HCT116 (cell line): Measurements from ENCODE around the gene TK1. TPM values are rescaled to one million over a fixed set of nuclear protein-coding genes. Genes with fewer than 3 reads are reported as not detected.

Source experiments
- ATAC-seq: fragments of 200-7000 bp; cut with Tn5 transposase; 2 replicates; pipeline ENCODE4 v1.9.1; 2020; ENCODE audit warnings: mild to moderate bottlenecking, moderate library complexity
- BruUV-seq: library from RNA; stranded (reverse); fragments of 400-500 nt; replicated peaks from 2 replicates; lab custom pipeline; 2021; lab: Mats Ljungman, UMichigan
- CTCF ChIA-PET: fragments of 300-600 bp; sonication (Branson Sonifier 250); formaldehyde crosslinking; loops from one replicate; lab custom pipeline; 2021; ENCODE audit warnings: antibody characterized with exemption; lab: Charles Lee
- POLR2A ChIA-PET: fragments of 300-600, 350-600 bp; sonication (Branson Sonifier 250); formaldehyde crosslinking; loops from one replicate; lab custom pipeline; 2021; ENCODE audit warnings: antibody characterized with exemption; lab: Charles Lee
- RAD21 ChIA-PET, 2 experiments: fragments of 300-600 bp; sonication (Branson Sonifier 250); formaldehyde crosslinking; loops; one replicate each; lab custom pipeline; 2023; ENCODE audit warnings: low total read pairs in 2 of 2; ENCODE audit not compliant: uncharacterized antibody in 2 of 2, unreplicated experiment in 2 of 2, low non-redundant PET in 1 of 2; lab: Charles Lee
- DNase-seq: peaks from one replicate; pipeline ENCODE4 v3.0.0-alpha.2; 2010; ENCODE audit warnings: low read depth, low spot score
- H2AFZ ChIP-seq: fragments of 200-600 bp; shearing (Covaris generic), sonication (generic); 2 replicates; pipeline ENCODE4 v1.6.1; 2017; ENCODE audit warnings: low read depth, mixed run types, mixed read lengths, antibody characterized with exemption, low read length; ENCODE audit not compliant: poor library complexity, severe bottlenecking
- H3K27ac ChIP-seq: 2 replicates; pipeline ENCODE4 v1.5.1; 2012; ENCODE audit warnings: low read depth, low read length
- H3K27me3 ChIP-seq: fragments of 200-600 bp; sonication (generic); 2 replicates; pipeline ENCODE4 v1.6.1; 2016; ENCODE audit warnings: mixed run types, low read length, mixed read lengths; ENCODE audit not compliant: insufficient read depth
- H3K36me3 ChIP-seq, 2 experiments: fragments of 200-500 bp in 1 of 2; fragments of 200-600 bp in 1 of 2; sonication (Bioruptor generic) in 1 of 2; sonication (generic) in 1 of 2; 2 replicates each; pipeline versions ENCODE4 v1.5.1 to v1.6.1; 2014 to 2016; ENCODE audit warnings: low read length in 2 of 2, inconsistent platforms in 1 of 2, mixed read lengths in 1 of 2, mixed run types in 1 of 2; ENCODE audit not compliant: insufficient read depth in 2 of 2, control insufficient read depth in 1 of 2
- H3K4me1 ChIP-seq, 2 experiments: fragments of 200-600 bp in 1 of 2; sonication (generic) in 1 of 2; 2 replicates each; pipeline versions ENCODE4 v1.5.1 to v1.6.1; 2012 to 2017; ENCODE audit warnings: low read length in 2 of 2, inconsistent platforms in 1 of 2, mild to moderate bottlenecking in 1 of 2, mixed read lengths in 1 of 2, mixed run types in 1 of 2, moderate library complexity in 1 of 2; ENCODE audit not compliant: insufficient read depth in 2 of 2, control insufficient read depth in 1 of 2
- H3K4me2 ChIP-seq: fragments of 200-600 bp; sonication (generic); 2 replicates; pipeline ENCODE4 v1.6.1; 2017; ENCODE audit warnings: mixed run types, low read length, mixed read lengths
- H3K4me3 ChIP-seq, 2 experiments: fragments of 200-600 bp in 1 of 2; sonication (generic) in 1 of 2; replicated peaks in 1 of 2; 2 replicates each; pipeline ENCODE4 v1.5.1; 2011 to 2016; ENCODE audit warnings: low read length in 2 of 2, control low read depth in 1 of 2, low read depth in 1 of 2, mild to moderate bottlenecking in 1 of 2, mixed read lengths in 1 of 2, mixed run types in 1 of 2
- H3K79me2 ChIP-seq: fragments of 200-600 bp; sonication (generic); 2 replicates; pipeline ENCODE4 v1.6.1; 2017; ENCODE audit warnings: mild to moderate bottlenecking, mixed run types, low read length, moderate library complexity, mixed read lengths; ENCODE audit not compliant: insufficient read depth
- H3K9ac ChIP-seq: fragments of 200-600 bp; sonication (generic); 2 replicates; pipeline ENCODE4 v1.6.1; 2016; ENCODE audit warnings: low read length, mixed read lengths
- H3K9me2 ChIP-seq: fragments of 200-600 bp; sonication (generic), shearing (Covaris generic); 2 replicates; pipeline ENCODE4 v1.6.1; 2017; ENCODE audit warnings: mixed run types, mild to moderate bottlenecking, moderate library complexity; ENCODE audit not compliant: insufficient read depth
- H3K9me3 ChIP-seq, 2 experiments: fragments of 200-500 bp in 1 of 2; fragments of 200-600 bp in 1 of 2; sonication (Bioruptor generic) in 1 of 2; sonication (generic) in 1 of 2; 2 replicates each; pipeline ENCODE4 v1.6.1; 2014 to 2017; ENCODE audit warnings: low read length in 2 of 2, mixed read lengths in 2 of 2, inconsistent platforms in 1 of 2, low read depth in 1 of 2, mild to moderate bottlenecking in 1 of 2, mixed run types in 1 of 2, moderate library complexity in 1 of 2; ENCODE audit not compliant: control insufficient read depth in 1 of 2, insufficient read depth in 1 of 2
- H4K20me1 ChIP-seq: fragments of 200-600 bp; sonication (generic), shearing (Covaris generic); 2 replicates; pipeline ENCODE4 v1.6.1; 2017; ENCODE audit warnings: mixed run types, mild to moderate bottlenecking, moderate library complexity; ENCODE audit not compliant: insufficient read depth
- CEBPB ChIP-seq: IDR thresholded peaks from 2 replicates; pipeline ENCODE4 v1.6.1; 2012; ENCODE audit warnings: low read depth
- EZH2 ChIP-seq: fragments of 200-600 bp; sonication (generic); IDR thresholded peaks from 2 replicates; pipeline ENCODE4 v1.6.1; 2017; ENCODE audit warnings: antibody characterized with exemption, mixed run types
- EZH2phosphoT487 ChIP-seq: fragments of 200-600 bp; IDR thresholded peaks from 2 replicates; pipeline ENCODE4 v1.6.1; 2018; ENCODE audit warnings: antibody characterized with exemption, borderline replicate concordance
- JUND ChIP-seq: IDR thresholded peaks from 2 replicates; pipeline ENCODE4 v1.6.1; 2012
- POLR2A ChIP-seq: IDR thresholded peaks from 2 replicates; pipeline ENCODE4 v1.7.0; 2011; ENCODE audit warnings: borderline replicate concordance; ENCODE audit not compliant: insufficient read depth, insufficient read length; ENCODE audit errors: extremely low read depth
- SIN3A ChIP-seq: IDR thresholded peaks from 2 replicates; pipeline ENCODE4 v1.6.1; 2012; ENCODE audit warnings: low read depth
- SRF ChIP-seq: IDR thresholded peaks from 2 replicates; pipeline ENCODE4 v1.6.1; 2012; ENCODE audit warnings: low read depth
- TCF7L2 ChIP-seq: IDR thresholded peaks from 2 replicates; pipeline ENCODE4 v1.7.0; 2011; ENCODE audit warnings: borderline replicate concordance, inconsistent platforms; ENCODE audit not compliant: insufficient read depth, insufficient read length; ENCODE audit errors: extremely low read depth
- intact Hi-C: fragments of 100-400 bp; cut with micrococcal nuclease; formaldehyde crosslinking; loops from 2 replicates; pipeline ENCODE4 v1.10.0; 2022
- total RNA-seq: library from RNA; stranded (reverse); gene quantifications from one replicate; pipeline ENCODE4 v1.2.1, GENCODE V29; 2021; ENCODE audit not compliant: unreplicated experiment
- TF ChIP-seq, protein P1 (sequence below): IDR thresholded peaks from 2 replicates; pipeline ENCODE4 v1.6.1; 2012
- TF ChIP-seq, protein P2 (sequence below), 3 experiments: fragments of 200-600 bp in 1 of 3; sonication (generic) in 1 of 3; IDR thresholded peaks in 2 of 3; conservative IDR thresholded peaks in 1 of 3; 2 replicates each; pipeline ENCODE4 v1.5.1; 2012 to 2017; ENCODE audit warnings: low read depth in 2 of 3, low read length in 2 of 3, antibody characterized with exemption in 1 of 3, borderline replicate concordance in 1 of 3, control low read depth in 1 of 3, mild to moderate bottlenecking in 1 of 3, mixed read lengths in 1 of 3, mixed run types in 1 of 3, moderate library complexity in 1 of 3; ENCODE audit not compliant: insufficient read depth in 1 of 3
- TF ChIP-seq, protein P3 (sequence below): IDR thresholded peaks from 2 replicates; pipeline ENCODE4 v1.6.1; 2012; ENCODE audit warnings: low read depth

TK1 gene
- total RNA-seq, 1 experiment from 2014 or later = 315 TPM

DNA sequence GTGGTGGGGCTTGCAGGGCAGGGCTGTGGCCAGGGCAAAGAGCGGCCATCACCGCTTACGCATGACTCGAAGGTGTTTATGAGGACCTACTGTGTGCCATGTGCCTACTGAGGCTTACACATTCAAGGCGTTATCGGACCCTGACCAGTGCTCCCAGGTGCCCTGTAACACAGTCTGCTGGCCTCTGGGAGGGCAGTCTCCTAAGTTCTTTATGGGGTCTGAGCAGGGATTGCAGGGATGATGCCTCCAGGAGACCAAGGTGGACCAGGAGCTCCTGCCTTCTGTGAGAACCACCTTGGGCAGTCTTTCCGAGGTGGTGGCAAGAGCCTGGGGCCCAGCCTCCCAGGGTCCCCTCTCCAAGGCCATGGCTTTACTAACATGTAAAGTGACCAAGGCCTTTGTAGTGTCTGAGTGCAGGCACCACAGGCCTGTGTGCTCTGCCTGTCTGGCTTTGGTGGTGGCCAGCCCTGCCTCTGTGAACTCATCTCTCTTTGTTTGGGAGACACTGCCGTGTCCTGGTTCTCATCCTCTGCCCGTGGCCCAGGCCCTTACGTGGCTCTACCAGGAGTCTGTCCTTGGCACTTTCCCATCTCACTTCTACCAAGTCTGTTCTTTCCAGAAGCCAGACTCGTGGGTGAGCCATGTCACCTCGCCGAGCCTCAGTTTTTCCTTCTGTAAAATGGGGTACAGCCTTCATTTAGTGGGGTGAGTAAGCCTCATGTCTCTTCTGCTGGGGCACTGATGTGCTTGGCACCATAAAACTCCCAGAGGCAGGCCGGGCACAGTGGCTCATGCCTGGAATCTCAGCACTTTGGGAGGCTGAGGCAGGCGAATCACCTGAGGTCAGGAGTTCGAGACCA lies 21.9 kb downstream of the TK1 start:
- H4K20me1 ChIP-seq = peaks cover 4% of the 10 kb centered on the region; the same call in 1 of the 2 replicates
- H2AFZ ChIP-seq = no peak overlapping the region
- no peak overlapping the region for H3K27ac ChIP-seq
- POLR2A ChIA-PET = no interaction called here
- peaks cover 20 to 34% of the 10 kb centered on the region in 2 experiments; a peak in 3 of 4 replicates for H3K4me1 ChIP-seq
- ATAC-seq (no peak), DNase-seq (no peak)
- no peaks in the 10 kb centered on the region for H3K27me3 ChIP-seq
- no peak overlapping the region for H3K4me3 ChIP-seq
- no peaks in the 10 kb centered on the region for H3K9me3 ChIP-seq
- H3K79me2 ChIP-seq = peaks cover 13% of the 10 kb centered on the region
- H3K36me3 ChIP-seq = no peaks in the 10 kb centered on the region
- no peak overlapping the region for H3K4me2 ChIP-seq
- CTCF ChIA-PET = interaction anchor here (0.6 kb wide), 1 partner anchor 23 kb away, joined by 3 read pairs; no protein-coding TSS in a partner anchor
- no peaks in the 10 kb centered on the region for H3K9me2 ChIP-seq
- no TSS peak for BruUV-seq
- no peak for TF ChIP-seq EZH2
- no peak for TF ChIP-seq CEBPB
- TF ChIP-seq POLR2A = no peak
- no peak for TF ChIP-seq SRF
- TF ChIP-seq, protein P1, sequence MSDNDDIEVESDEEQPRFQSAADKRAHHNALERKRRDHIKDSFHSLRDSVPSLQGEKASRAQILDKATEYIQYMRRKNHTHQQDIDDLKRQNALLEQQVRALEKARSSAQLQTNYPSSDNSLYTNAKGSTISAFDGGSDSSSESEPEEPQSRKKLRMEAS = no peak
- TF ChIP-seq JUND = no peak
- TF ChIP-seq SIN3A = no peak
- TF ChIP-seq, protein P2, sequence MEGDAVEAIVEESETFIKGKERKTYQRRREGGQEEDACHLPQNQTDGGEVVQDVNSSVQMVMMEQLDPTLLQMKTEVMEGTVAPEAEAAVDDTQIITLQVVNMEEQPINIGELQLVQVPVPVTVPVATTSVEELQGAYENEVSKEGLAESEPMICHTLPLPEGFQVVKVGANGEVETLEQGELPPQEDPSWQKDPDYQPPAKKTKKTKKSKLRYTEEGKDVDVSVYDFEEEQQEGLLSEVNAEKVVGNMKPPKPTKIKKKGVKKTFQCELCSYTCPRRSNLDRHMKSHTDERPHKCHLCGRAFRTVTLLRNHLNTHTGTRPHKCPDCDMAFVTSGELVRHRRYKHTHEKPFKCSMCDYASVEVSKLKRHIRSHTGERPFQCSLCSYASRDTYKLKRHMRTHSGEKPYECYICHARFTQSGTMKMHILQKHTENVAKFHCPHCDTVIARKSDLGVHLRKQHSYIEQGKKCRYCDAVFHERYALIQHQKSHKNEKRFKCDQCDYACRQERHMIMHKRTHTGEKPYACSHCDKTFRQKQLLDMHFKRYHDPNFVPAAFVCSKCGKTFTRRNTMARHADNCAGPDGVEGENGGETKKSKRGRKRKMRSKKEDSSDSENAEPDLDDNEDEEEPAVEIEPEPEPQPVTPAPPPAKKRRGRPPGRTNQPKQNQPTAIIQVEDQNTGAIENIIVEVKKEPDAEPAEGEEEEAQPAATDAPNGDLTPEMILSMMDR (IDR thresholded peaks at IDR 0.05 in 2 of 3, conservative IDR thresholded peaks at IDR 0.05 in 1 of 3; ENCODE audit: borderline replicate concordance in 1 of 3, insufficient read depth in 1 of 3, low read depth in 2 of 3, low read length in 2 of 3) = no peak
- no peak for TF ChIP-seq EZH2phosphoT487
- TF ChIP-seq, protein P3, sequence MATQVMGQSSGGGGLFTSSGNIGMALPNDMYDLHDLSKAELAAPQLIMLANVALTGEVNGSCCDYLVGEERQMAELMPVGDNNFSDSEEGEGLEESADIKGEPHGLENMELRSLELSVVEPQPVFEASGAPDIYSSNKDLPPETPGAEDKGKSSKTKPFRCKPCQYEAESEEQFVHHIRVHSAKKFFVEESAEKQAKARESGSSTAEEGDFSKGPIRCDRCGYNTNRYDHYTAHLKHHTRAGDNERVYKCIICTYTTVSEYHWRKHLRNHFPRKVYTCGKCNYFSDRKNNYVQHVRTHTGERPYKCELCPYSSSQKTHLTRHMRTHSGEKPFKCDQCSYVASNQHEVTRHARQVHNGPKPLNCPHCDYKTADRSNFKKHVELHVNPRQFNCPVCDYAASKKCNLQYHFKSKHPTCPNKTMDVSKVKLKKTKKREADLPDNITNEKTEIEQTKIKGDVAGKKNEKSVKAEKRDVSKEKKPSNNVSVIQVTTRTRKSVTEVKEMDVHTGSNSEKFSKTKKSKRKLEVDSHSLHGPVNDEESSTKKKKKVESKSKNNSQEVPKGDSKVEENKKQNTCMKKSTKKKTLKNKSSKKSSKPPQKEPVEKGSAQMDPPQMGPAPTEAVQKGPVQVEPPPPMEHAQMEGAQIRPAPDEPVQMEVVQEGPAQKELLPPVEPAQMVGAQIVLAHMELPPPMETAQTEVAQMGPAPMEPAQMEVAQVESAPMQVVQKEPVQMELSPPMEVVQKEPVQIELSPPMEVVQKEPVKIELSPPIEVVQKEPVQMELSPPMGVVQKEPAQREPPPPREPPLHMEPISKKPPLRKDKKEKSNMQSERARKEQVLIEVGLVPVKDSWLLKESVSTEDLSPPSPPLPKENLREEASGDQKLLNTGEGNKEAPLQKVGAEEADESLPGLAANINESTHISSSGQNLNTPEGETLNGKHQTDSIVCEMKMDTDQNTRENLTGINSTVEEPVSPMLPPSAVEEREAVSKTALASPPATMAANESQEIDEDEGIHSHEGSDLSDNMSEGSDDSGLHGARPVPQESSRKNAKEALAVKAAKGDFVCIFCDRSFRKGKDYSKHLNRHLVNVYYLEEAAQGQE = no peak
- no peak for TF ChIP-seq TCF7L2
- intact Hi-C loops = loop anchor here (5.0 kb wide), 1 partner anchor 812 kb away; the partner anchor contains the start of gene LGALS3BP
- H3K9ac ChIP-seq = no peak overlapping the region
- RAD21 ChIA-PET = no interaction called here
